Activated T-cell treated with anti-CD3 and anti-CD28 coated beads, Interleukin-2, amount 50 U/mL, for 4 hours (primary cell): ENCODE results near the gene ITGBL1. TPM values are rescaled to one million over a fixed set of nuclear protein-coding genes. Genes with fewer than 3 reads are reported as not detected.

ENCODE experiments used
- ATAC-seq, 2 donors: fragments of 200-7000 bp; cut with Tn5 transposase; one replicate each; pipeline ENCODE4 v1.10.0; 2021
- DNase-seq: peaks from one replicate; pipeline ENCODE4 v3.0.0-alpha.2; 2020
- H3K27me3 Mint-ChIP-seq: one replicate; pipeline ENCODE4 v1.8.0; 2021; ENCODE audit warnings: low read depth, mixed read lengths
- H3K36me3 Mint-ChIP-seq: one replicate; pipeline ENCODE4 v1.8.0; 2022; ENCODE audit warnings: mixed read lengths; ENCODE audit not compliant: insufficient read depth
- H3K4me1 Mint-ChIP-seq: one replicate; pipeline ENCODE4 v1.8.0; 2021; ENCODE audit warnings: low read depth, mixed read lengths
- H3K4me3 Mint-ChIP-seq: one replicate; pipeline ENCODE4 v1.8.0; 2021; ENCODE audit warnings: mild to moderate bottlenecking, moderate library complexity, mixed read lengths
- H3K9me3 Mint-ChIP-seq: one replicate; pipeline ENCODE4 v1.8.0; 2021; ENCODE audit warnings: mixed read lengths
- total RNA-seq, 3 donors: library from RNA; stranded (reverse); gene quantifications; one replicate each; pipeline ENCODE4 v1.2.1, GENCODE V29; 2021

ITGBL1 gene
- total RNA-seq, 3 donors from 2014 or later = 0.11 TPM; not detected in 2

DNA sequence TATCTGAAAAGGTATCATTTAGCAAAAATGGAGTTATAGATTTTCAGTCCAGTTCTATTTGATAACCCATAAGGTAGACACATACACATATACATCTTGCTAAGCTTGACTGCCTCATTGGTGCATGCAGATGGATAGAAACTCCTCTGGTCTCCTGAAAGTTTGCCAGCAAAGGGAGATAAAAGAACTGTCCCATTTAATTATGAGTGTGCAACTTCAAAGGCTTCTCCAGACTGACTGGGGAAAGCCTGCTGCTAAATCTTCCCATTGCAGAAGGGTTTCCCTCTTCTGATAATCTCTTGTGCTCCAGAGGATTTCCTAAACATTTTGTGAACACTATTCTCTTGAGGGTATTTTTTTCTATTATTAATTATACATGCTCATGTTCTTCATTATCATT is 131.9 kb downstream of the ITGBL1 start:
- no peak overlapping the region for H3K4me3 Mint-ChIP-seq
- ATAC-seq (no peak), DNase-seq (no peak)
- H3K4me1 Mint-ChIP-seq = no peaks in the 10 kb centered on the region
- peaks cover 7% of the 10 kb centered on the region for H3K27me3 Mint-ChIP-seq
- H3K36me3 Mint-ChIP-seq = no peaks in the 10 kb centered on the region
- H3K9me3 Mint-ChIP-seq = no peaks in the 10 kb centered on the region

DNA sequence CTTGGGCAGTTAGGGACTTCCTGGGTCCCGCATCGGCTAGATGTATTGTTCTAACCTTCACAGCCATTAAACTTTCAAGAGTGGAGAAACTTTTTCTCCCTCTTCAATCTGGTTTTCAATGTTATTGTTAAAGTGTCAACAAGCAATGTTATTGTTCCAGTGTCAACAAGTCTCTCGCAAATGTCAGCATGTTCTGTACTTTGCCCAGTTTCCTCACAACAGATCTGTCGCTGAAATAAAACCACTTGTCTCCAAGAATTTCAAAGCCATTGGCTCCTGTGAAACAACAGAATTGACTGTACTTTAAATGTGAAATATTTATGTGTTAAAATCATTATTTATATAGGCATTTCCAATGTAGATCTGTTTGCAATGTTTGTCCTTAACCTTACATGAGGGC is 138.0 kb downstream of the ITGBL1 start:
- DNase-seq (no peak), ATAC-seq (no peak)
- Mint-ChIP-seq H3K4me3 (no peak overlapping the region), H3K9me3 (no peaks in the 10 kb centered on the region), H3K4me1 (no peaks in the 10 kb centered on the region), H3K36me3 (no peaks in the 10 kb centered on the region), H3K27me3 (peaks cover 5% of the 10 kb centered on the region)

DNA sequence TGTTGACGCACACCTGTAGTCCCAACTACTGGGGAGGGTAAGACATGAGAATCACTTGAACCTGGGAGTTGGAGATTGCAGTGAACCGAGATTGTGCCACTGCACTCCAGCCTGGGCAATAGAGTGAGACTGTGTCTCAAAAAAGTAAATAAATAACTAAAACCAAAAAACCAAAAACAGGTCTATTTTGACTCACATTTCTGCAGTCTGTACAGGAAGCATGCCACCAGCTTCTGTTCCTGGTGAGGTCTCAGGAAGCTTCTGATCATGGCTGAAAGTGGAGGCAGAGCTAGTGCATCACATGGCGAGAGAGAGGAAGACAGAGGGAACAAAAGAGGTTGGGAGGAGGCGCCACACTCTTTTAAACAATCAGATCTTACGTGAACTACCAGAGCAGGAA is 142.5 kb downstream of the ITGBL1 start:
- Mint-ChIP-seq H3K4me3 (no peak overlapping the region), H3K4me1 (no peaks in the 10 kb centered on the region), H3K27me3 (peaks cover 2% of the 10 kb centered on the region), H3K9me3 (no peaks in the 10 kb centered on the region), H3K36me3 (no peaks in the 10 kb centered on the region)
- DNase-seq (no peak), ATAC-seq (no peak)

DNA sequence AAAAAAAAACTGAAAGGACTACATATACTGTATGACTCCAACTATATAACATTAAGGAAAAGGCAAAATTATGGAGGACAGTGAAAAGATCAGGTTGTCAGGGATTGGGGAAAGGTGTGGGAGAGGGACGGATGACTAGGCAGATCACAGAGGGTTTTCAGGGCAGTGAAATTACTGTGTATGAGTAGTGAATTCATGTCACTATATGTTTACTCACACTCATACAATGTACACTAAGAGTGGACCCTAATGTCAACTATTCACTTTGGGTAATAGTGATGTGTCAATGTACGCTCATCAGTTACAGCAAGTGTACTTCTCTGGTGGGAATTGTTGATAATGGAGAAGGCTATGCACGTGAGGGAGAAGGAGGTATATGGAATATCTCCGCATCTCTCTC is 144.3 kb downstream of the ITGBL1 start:
- Mint-ChIP-seq H3K4me3 (no peak overlapping the region), H3K27me3 (peaks cover 2% of the 10 kb centered on the region), H3K36me3 (no peaks in the 10 kb centered on the region), H3K4me1 (no peaks in the 10 kb centered on the region), H3K9me3 (no peaks in the 10 kb centered on the region)
- DNase-seq = no peak
- no peak for ATAC-seq

DNA sequence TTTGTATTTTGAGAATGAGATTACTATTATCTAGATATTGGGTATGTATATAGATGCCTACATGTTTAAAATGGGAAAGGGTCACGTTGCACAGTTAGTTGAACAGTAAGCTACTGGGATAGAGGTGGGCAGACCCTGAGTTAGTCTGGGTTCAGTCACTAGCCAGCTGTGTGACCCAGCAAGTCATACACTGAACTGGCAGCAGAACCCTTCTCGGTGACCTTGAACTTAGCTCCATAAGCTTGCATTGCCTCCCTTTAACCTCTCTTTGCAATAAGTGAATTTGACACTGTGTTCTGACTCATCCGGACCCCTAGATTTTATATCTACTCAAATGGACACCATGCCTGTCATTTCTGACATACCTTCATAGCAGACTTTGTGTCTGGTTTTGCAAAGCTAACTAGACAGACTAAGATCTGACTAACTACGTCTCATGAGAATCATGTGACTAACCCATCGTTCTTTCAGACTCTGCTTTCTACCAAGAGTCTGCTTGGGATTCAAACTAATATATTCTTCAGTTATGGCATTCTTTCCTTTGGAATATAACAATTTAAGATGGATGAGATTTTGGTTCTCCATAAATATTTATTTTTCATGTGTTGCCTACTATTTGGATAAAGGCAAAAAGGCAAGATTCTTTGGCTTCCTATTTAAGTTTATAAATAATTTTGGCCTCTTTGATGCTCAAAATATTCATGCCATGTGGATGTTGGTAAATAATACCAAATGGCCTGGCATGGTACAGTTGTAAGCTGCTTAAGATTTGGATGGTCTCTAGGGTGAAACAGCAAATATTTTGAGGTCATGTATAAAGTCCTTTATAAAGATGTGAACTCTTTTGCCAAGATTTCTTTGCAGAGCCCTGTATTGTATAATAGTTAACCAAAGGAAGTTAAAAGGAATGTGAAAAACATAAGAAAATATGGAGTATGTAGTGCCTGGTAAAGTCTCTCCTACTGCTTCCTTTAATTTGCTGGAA is 159.3 kb downstream of the ITGBL1 start:
- ATAC-seq = no peak
- no peaks in the 10 kb centered on the region for H3K4me1 Mint-ChIP-seq
- no peak overlapping the region for H3K4me3 Mint-ChIP-seq
- DNase-seq = no peak
- no peaks in the 10 kb centered on the region for H3K36me3 Mint-ChIP-seq
- no peaks in the 10 kb centered on the region for H3K27me3 Mint-ChIP-seq
- H3K9me3 Mint-ChIP-seq = no peaks in the 10 kb centered on the region

DNA sequence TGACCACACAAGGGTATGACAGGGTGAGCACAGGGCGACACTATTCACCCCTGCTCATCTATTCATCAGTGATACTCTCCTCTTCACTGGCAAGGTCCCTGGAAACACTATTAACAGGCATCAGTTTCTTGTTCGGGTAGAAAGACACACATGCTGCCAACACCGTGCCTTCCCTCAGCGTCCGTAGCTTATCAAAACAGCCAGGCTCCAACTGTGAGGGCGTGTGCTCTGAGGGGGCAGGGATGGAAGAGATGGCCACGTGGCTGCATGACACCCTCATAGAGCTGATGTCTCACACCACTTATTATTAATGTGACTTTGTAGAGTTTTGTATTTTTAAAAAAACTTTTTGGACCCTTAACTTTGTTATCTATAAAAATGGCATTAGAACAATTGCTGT is 160.3 kb downstream of the ITGBL1 start:
- no peak for DNase-seq
- H3K27me3 Mint-ChIP-seq = no peaks in the 10 kb centered on the region
- H3K4me3 Mint-ChIP-seq = no peak overlapping the region
- no peaks in the 10 kb centered on the region for H3K4me1 Mint-ChIP-seq
- H3K9me3 Mint-ChIP-seq = no peaks in the 10 kb centered on the region
- ATAC-seq = no peak
- no peaks in the 10 kb centered on the region for H3K36me3 Mint-ChIP-seq

DNA sequence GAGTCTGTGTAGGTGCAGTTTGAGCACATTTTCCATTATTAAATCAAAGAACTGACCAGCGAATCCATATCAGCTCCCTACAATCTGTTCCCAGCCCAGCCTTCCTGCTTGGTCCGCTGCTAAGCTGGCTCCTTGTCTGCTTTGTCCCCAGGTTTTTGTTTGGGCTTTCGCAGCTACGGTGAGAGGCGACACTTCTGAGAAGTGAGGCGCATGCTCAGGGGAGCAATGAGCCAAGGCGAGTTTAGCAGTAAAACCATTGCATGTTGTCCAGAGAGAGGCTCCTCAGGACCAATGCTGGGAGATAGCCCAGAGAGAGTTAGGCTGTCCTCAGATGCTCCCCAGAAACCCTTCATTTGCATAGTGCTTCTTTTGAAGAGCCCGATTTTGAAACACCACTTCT is 162.0 kb downstream of the ITGBL1 start:
- ATAC-seq = no peak
- Mint-ChIP-seq H3K4me1 (peaks cover 14% of the 10 kb centered on the region), H3K27me3 (no peaks in the 10 kb centered on the region), H3K36me3 (no peaks in the 10 kb centered on the region), H3K4me3 (no peak overlapping the region), H3K9me3 (no peaks in the 10 kb centered on the region)
- no peak for DNase-seq

DNA sequence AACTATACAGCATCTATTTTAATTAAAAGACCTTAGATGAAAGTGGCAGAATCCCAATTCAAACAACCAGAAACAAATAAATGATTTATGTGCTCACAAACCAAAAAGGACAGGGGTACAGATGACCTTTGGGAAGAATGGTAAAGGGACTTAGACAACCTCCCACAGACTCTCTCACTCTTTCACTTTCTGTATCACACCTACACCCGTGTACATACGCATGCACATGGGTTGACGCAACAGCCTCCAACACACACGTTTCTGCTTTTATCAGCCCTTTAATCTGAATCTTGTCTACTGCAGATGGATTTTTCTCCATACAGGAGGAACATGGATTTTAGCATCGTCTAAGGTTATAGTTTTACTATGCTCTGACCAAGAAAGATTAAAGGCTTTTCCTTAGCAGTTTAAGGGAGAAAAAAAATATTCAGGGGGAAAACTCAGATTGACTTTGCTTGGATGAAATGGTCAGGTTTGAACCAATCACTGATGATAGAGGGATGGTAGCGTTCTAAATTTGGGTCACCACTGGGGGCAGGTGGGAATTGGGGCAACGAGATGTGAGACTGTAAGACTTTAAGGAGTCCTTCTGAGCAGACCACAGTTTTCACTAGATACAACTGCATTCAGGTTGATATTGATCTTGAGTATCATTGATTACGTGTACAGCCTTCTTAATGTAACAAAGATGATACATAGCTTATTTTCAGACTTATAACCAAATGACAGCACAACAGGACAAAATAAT is 166.1 kb downstream of the ITGBL1 start:
- ATAC-seq = peak in 1 of 2 donors; percentile 58

DNA sequence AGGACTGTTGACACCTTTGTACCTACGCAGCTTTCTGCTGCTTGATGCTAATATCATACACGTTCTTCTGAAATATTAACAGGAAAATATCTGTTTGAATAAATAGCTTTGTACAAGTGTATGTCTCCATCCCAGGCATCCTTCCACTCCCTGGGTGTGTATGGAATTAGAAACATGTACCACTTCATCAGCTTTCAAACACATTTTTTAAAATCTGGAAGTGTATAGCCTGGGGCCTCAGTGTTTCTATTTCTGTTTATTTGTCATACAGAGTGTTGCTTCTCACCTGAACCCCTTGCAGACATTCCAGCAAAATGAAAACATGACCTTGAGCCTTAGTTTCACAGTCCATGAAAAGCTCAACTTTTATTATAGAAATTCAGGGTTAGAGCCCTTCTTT is 168.6 kb downstream of the ITGBL1 start:
- Mint-ChIP-seq H3K36me3 (no peaks in the 10 kb centered on the region), H3K4me1 (peaks cover 43% of the 10 kb centered on the region), H3K27me3 (no peaks in the 10 kb centered on the region), H3K9me3 (no peaks in the 10 kb centered on the region), H3K4me3 (no peak overlapping the region)
- DNase-seq (no peak), ATAC-seq (no peak)

More for the DNA sequence above, 166.1 kb downstream of the ITGBL1 start:
- peaks cover 21% of the 10 kb centered on the region for H3K4me1 Mint-ChIP-seq
- no peaks in the 10 kb centered on the region for H3K36me3 Mint-ChIP-seq
- peak overlapping the region; percentile 34 for H3K4me3 Mint-ChIP-seq
- H3K9me3 Mint-ChIP-seq = no peaks in the 10 kb centered on the region
- no peak for DNase-seq
- no peaks in the 10 kb centered on the region for H3K27me3 Mint-ChIP-seq

DNA sequence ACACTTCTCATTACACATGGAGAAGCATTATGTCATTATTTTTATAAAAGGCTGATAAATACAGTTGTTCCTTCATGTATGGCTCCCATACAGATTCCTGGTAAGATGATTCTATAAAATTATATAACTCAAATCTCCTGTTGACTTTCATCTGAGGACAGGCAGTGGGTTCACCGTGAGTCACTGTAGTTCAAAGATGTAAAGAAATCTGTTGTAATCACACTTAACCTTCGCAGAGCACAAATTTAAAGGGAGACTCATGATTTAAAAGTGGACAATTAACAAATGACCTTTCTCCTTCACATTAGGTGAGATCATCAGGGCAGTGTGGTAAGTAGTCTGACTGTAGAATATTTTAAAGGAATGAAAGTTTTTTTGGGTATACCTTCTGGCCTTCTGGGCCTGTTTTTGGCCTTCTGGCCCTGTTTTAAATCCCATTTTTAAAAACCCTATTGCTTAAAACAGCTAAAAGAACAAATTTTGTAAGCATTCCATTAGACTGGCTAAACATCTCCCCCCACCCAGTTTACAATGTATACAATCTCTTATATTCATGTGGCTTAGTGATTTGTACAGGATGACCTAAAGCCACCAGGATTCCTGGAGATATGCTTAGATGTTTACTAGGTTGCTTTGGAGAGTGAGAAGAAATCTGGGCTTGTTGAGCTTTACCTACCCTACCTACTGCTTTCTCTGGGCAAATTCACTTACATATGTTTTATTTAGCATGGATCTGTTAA is 171.2 kb downstream of the ITGBL1 start:
- peak overlapping the region; percentile 8 for H3K4me3 Mint-ChIP-seq
- ATAC-seq (no peak), DNase-seq (no peak)
- no peaks in the 10 kb centered on the region for H3K36me3 Mint-ChIP-seq
- H3K4me1 Mint-ChIP-seq = peaks cover 54% of the 10 kb centered on the region
- H3K27me3 Mint-ChIP-seq = no peaks in the 10 kb centered on the region
- H3K9me3 Mint-ChIP-seq = no peaks in the 10 kb centered on the region

DNA sequence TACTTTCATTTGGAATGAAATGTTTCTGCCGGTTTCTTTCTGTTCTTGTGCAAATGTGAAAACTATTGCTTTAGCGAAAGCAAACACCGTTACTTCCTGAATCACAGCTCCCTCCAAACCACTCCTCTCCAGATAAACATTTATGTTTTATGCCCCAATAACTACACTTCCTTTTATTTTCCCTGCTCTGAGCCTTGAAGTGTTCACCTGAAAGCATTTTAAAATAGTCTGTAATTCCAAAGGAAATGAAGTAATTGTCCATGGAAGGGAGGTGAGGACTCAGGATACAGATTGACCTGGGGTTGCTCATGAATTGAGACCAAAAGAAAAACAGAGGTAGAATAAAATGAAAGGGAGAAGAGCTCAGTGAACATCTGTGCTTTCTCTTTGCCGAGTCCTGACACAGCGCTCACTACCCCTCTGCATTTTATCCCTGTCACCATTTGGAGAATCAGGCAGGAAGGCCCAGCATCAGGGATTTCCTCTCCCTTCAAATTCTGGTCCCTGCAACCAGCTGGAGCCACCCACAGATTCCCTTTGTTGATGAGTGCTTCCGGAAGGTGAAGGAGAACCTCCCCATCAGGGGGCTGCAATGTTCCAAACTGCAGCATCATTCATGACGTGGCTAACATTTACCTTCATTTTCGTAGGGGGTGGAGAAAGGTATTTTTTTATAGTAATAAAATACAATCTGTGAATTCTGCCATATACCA is 171.9 kb downstream of the ITGBL1 start:
- H3K27me3 Mint-ChIP-seq = no peaks in the 10 kb centered on the region
- H3K36me3 Mint-ChIP-seq = no peaks in the 10 kb centered on the region
- DNase-seq = no peak

DNA sequence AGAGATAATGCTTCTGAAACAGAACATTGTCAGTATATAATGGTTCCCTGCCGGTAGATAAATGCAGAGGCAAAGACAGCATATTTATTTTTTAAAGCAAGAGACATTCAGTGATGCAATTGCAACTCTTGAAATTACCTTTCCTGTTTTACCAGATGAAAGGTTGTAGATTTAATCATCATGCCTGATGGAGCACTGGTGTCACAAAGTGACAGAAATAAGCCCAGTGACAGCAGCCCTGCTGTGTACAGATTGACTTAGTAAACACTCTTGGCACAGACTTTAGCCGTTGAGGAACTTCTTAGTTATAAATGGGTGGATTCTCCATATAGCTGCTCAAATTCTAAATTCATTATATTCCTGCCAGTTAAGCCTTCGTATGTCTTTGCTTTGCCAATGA is 172.5 kb downstream of the ITGBL1 start:
- no peaks in the 10 kb centered on the region for H3K27me3 Mint-ChIP-seq
- no peaks in the 10 kb centered on the region for H3K36me3 Mint-ChIP-seq
- DNase-seq (no peak), ATAC-seq (peak; percentile 13 to 20)
- no peak overlapping the region for H3K4me3 Mint-ChIP-seq
- peaks cover 46% of the 10 kb centered on the region for H3K4me1 Mint-ChIP-seq
- H3K9me3 Mint-ChIP-seq = no peaks in the 10 kb centered on the region

More for the DNA sequence above, 171.9 kb downstream of the ITGBL1 start:
- ATAC-seq = no peak
- H3K9me3 Mint-ChIP-seq = no peaks in the 10 kb centered on the region
- peak overlapping the region; percentile 8 for H3K4me3 Mint-ChIP-seq
- H3K4me1 Mint-ChIP-seq = peaks cover 47% of the 10 kb centered on the region

DNA sequence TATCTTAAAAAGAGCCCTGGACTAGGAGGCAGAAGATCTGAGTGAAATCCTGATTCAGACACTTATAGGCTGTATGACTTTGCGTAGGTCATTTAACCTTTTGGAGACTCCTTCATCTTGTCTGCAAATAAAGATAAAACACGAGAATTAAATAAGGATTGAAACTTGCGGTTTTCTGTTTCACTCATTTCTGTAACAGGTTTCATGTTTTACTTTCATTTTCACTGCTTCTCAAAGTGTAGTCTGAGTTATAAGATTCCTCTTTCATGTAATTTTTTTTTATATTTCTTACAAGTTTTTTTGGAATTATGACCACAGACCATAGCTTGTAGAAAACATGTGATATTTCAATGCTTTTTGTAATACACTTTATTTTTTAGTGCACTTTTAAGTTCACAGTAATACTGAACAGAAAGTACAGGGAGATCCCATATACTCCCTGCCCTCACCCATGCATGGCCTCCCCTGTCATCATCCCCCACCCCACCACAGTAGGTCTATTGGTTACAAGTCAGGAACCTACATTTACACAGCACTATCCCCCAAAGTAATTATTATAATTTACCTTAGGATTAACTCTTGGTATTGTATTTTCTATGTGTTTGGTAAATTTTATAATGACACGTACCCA is 174.6 kb downstream of the ITGBL1 start:
- ATAC-seq (peak; percentile 86), DNase-seq (no peak)
- Mint-ChIP-seq H3K36me3 (no peaks in the 10 kb centered on the region), H3K4me1 (peaks cover 46% of the 10 kb centered on the region), H3K9me3 (no peaks in the 10 kb centered on the region), H3K4me3 (peak overlapping the region; percentile 60), H3K27me3 (no peaks in the 10 kb centered on the region)
